CD4-positive, CD25-positive, alpha-beta regulatory T cell (primary cell): Measurements from ENCODE around the gene CAMTA2. TPM values are rescaled to one million over a fixed set of nuclear protein-coding genes. Genes with fewer than 3 reads are reported as not detected.
A peak's percentile ranks its signal among the peaks of the same experiment; 100 is the strongest.

ENCODE experiments used
- ATAC-seq, 2 donors: fragments of 150-1000 bp; cut with Tn5 transposase; one replicate each; pipeline ENCODE4 v1.10.0; 2021; ENCODE audit warnings: low read depth in 2 of 2, moderate number of reproducible peaks in 2 of 2, moderate library complexity in 1 of 2
- DNase-seq, 3 donors: peaks; one replicate each; pipeline versions ENCODE4 v3.0.0 to v3.0.0-alpha.2; 2012 to 2022; ENCODE audit warnings: mixed read lengths in 1 of 3
- H3K27ac ChIP-seq: one replicate; pipeline ENCODE4 v1.7.0; 2013; ENCODE audit warnings: mild to moderate bottlenecking, low read length; ENCODE audit not compliant: insufficient read depth, poor library complexity, severe bottlenecking
- H3K27me3 ChIP-seq: one replicate; pipeline ENCODE4 v1.7.0; 2013; ENCODE audit warnings: low read length; ENCODE audit not compliant: control insufficient read depth, insufficient read depth
- H3K36me3 ChIP-seq: one replicate; pipeline ENCODE4 v1.7.0; 2013; ENCODE audit warnings: mild to moderate bottlenecking, low read length, moderate library complexity; ENCODE audit not compliant: control insufficient read depth, insufficient read depth
- H3K4me1 ChIP-seq: 2 replicates; pipeline ENCODE4 v1.7.0; 2013; ENCODE audit warnings: mild to moderate bottlenecking, low read length; ENCODE audit not compliant: insufficient read depth, control insufficient read depth, poor library complexity, severe bottlenecking
- H3K4me3 ChIP-seq: one replicate; pipeline ENCODE4 v1.7.0; 2013; ENCODE audit warnings: low read depth, mild to moderate bottlenecking, low read length, moderate library complexity
- H3K9me3 ChIP-seq, 2 experiments: 1 replicate in 1 of 2; 2 replicates in 1 of 2; pipeline ENCODE4 v1.7.0; 2013; ENCODE audit warnings: low read length in 2 of 2, mild to moderate bottlenecking in 1 of 2, moderate library complexity in 1 of 2; ENCODE audit not compliant: control insufficient read depth in 2 of 2
- H3K27ac Mint-ChIP-seq, 3 donors: one replicate each; pipeline ENCODE4 v1.8.0; 2020 to 2022; ENCODE audit warnings: mild to moderate bottlenecking in 3 of 3, mixed read lengths in 3 of 3, moderate library complexity in 2 of 3
- H3K27me3 Mint-ChIP-seq: one replicate; pipeline ENCODE4 v1.8.0; 2022; ENCODE audit warnings: mild to moderate bottlenecking, mixed read lengths
- H3K36me3 Mint-ChIP-seq: one replicate; pipeline ENCODE4 v1.8.0; 2020; ENCODE audit warnings: mixed read lengths
- H3K4me1 Mint-ChIP-seq, 4 donors: one replicate each; pipeline ENCODE4 v1.8.0; 2020 to 2022; ENCODE audit warnings: mixed read lengths in 4 of 4, mild to moderate bottlenecking in 1 of 4
- H3K4me3 Mint-ChIP-seq, 4 donors: one replicate each; pipeline ENCODE4 v1.8.0; 2020 to 2022; ENCODE audit warnings: mild to moderate bottlenecking in 4 of 4, mixed read lengths in 4 of 4, moderate library complexity in 3 of 4
- H3K9me3 Mint-ChIP-seq, 7 donors: one replicate each; pipeline ENCODE4 v1.8.0; 2020 to 2022; ENCODE audit warnings: mixed read lengths in 7 of 7, mild to moderate bottlenecking in 3 of 7, moderate library complexity in 2 of 7
- polyA plus RNA-seq, 4 donors: library from polyadenylated mRNA; unstranded; fragments of 300-500 nt; fragmentation: Illumina TruSeq; gene quantifications; one replicate each; pipeline ENCODE4 v1.2.3, GENCODE V29; 2021
- total RNA-seq: library from RNA; stranded (reverse); gene quantifications from one replicate; pipeline ENCODE4 v1.2.3, GENCODE V29; 2022

The CAMTA2 gene
- total and polyA plus RNA-seq, 5 donors from 2014 or later = 4.7 to 69.8 (median 6.8) TPM

GRCh38 chr17:4966844-4967538 lies 20.5 kb downstream of the CAMTA2 start:
- peak overlapping the region; percentile 88 for H3K27ac ChIP-seq
- Mint-ChIP-seq H3K4me1 (peaks cover 6 to 27% (median 23%) of the 10 kb centered on the region in 4 donors), H3K4me3 (no peak overlapping the region), H3K9me3 (no peaks in the 10 kb centered on the region), H3K27me3 (no peaks in the 10 kb centered on the region), H3K27ac (peak overlapping the region in 1 of 3 donors; percentile 53), H3K36me3 (peaks cover 25% of the 10 kb centered on the region)
- H3K9me3 ChIP-seq = no peaks in the 10 kb centered on the region
- H3K4me3 ChIP-seq = peak overlapping the region; percentile 90
- peak; percentile 88 to 90 for ATAC-seq
- H3K36me3 ChIP-seq = peaks cover 7% of the 10 kb centered on the region
- peaks cover 31% of the 10 kb centered on the region for H3K4me1 ChIP-seq
- H3K27me3 ChIP-seq = no peaks in the 10 kb centered on the region
- peak; percentile 88 to 99 (median 95) for DNase-seq

- peaks cover 17% of the 10 kb centered on the region for H3K36me3 Mint-ChIP-seq
- Histone ChIP-seq H3K4me3 (no peak overlapping the region), H3K27ac (no peak overlapping the region), H3K4me1 (peaks cover 31% of the 10 kb centered on the region), H3K27me3 (no peaks in the 10 kb centered on the region), H3K36me3 (peaks cover 7% of the 10 kb centered on the region), H3K9me3 (no peaks in the 10 kb centered on the region)
- peaks cover 10 to 25% (median 19%) of the 10 kb centered on the region in 4 donors for H3K4me1 Mint-ChIP-seq
- ATAC-seq = no peak
- no peak for DNase-seq
- H3K4me3 Mint-ChIP-seq = peak overlapping the region; percentile 41 to 67 (median 66)
- no peaks in the 10 kb centered on the region for H3K9me3 Mint-ChIP-seq
- peak overlapping the region in 2 of 3 donors; percentile 7 to 26 for H3K27ac Mint-ChIP-seq
- no peaks in the 10 kb centered on the region for H3K27me3 Mint-ChIP-seq
Observed at GRCh38 chr17:4965311-4965986, 22.0 kb downstream of the CAMTA2 start.

GRCh38 chr17:4960279-4960922 lies 27.1 kb downstream of the CAMTA2 start:
- ATAC-seq (no peak), DNase-seq (no peak)
- Mint-ChIP-seq H3K9me3 (no peaks in the 10 kb centered on the region), H3K36me3 (peaks cover 16% of the 10 kb centered on the region), H3K27ac (peak overlapping the region in 1 of 3 donors; percentile 15), H3K4me3 (no peak overlapping the region), H3K27me3 (no peaks in the 10 kb centered on the region), H3K4me1 (peaks cover 3 to 18% (median 10%) of the 10 kb centered on the region in 4 donors)
- H3K4me1 ChIP-seq = no peaks in the 10 kb centered on the region
- no peaks in the 10 kb centered on the region for H3K27me3 ChIP-seq
- H3K9me3 ChIP-seq = no peaks in the 10 kb centered on the region
- H3K36me3 ChIP-seq = peaks cover 19% of the 10 kb centered on the region
- H3K4me3 ChIP-seq = no peak overlapping the region
- H3K27ac ChIP-seq = no peak overlapping the region

GRCh38 chr17:4959261-4959965 lies 28.1 kb downstream of the CAMTA2 start:
- ATAC-seq (no peak), DNase-seq (no peak)
- Mint-ChIP-seq H3K4me1 (peaks cover 0 to 14% (median 8%) of the 10 kb centered on the region in 4 donors), H3K9me3 (no peaks in the 10 kb centered on the region), H3K4me3 (no peak overlapping the region), H3K36me3 (peaks cover 12% of the 10 kb centered on the region), H3K27ac (no peak overlapping the region), H3K27me3 (no peaks in the 10 kb centered on the region)
- Histone ChIP-seq H3K4me3 (no peak overlapping the region), H3K27ac (no peak overlapping the region), H3K9me3 (no peaks in the 10 kb centered on the region), H3K36me3 (peaks cover 19% of the 10 kb centered on the region), H3K4me1 (no peaks in the 10 kb centered on the region), H3K27me3 (no peaks in the 10 kb centered on the region)

- no peak overlapping the region for H3K27ac ChIP-seq
- H3K27me3 ChIP-seq = no peaks in the 10 kb centered on the region
- no peak overlapping the region for H3K27ac Mint-ChIP-seq
- H3K4me3 Mint-ChIP-seq = no peak overlapping the region
- no peaks in the 10 kb centered on the region for H3K27me3 Mint-ChIP-seq
- peaks cover 0 to 14% (median 8%) of the 10 kb centered on the region in 4 donors for H3K4me1 Mint-ChIP-seq
- H3K4me3 ChIP-seq = no peak overlapping the region
- H3K36me3 ChIP-seq = peaks cover 19% of the 10 kb centered on the region
- no peaks in the 10 kb centered on the region for H3K9me3 ChIP-seq
- peaks cover 12% of the 10 kb centered on the region for H3K36me3 Mint-ChIP-seq
- ATAC-seq (no peak), DNase-seq (no peak)
- H3K9me3 Mint-ChIP-seq = no peaks in the 10 kb centered on the region
- no peaks in the 10 kb centered on the region for H3K4me1 ChIP-seq
Observed at GRCh38 chr17:4958102-4958501, 29.4 kb downstream of the CAMTA2 start.

GRCh38 chr17:4956493-4957061 lies 30.9 kb downstream of the CAMTA2 start:
- Mint-ChIP-seq H3K4me1 (peaks cover 0 to 17% (median 7%) of the 10 kb centered on the region in 4 donors), H3K27ac (peak overlapping the region in 1 of 3 donors; percentile 91), H3K27me3 (no peaks in the 10 kb centered on the region), H3K9me3 (no peaks in the 10 kb centered on the region), H3K36me3 (peaks cover 12% of the 10 kb centered on the region), H3K4me3 (peak overlapping the region in 1 of 4 donors; percentile 51)
- DNase-seq (peak in 2 of 3 donors; percentile 30 to 58), ATAC-seq (no peak)
- Histone ChIP-seq H3K36me3 (peaks cover 19% of the 10 kb centered on the region), H3K4me3 (no peak overlapping the region), H3K9me3 (no peaks in the 10 kb centered on the region), H3K27me3 (no peaks in the 10 kb centered on the region), H3K27ac (no peak overlapping the region), H3K4me1 (no peaks in the 10 kb centered on the region)

GRCh38 chr17:4955091-4955490 lies 32.4 kb downstream of the CAMTA2 start:
- H3K4me3 Mint-ChIP-seq = no peak overlapping the region
- no peaks in the 10 kb centered on the region for H3K9me3 Mint-ChIP-seq
- H3K27me3 Mint-ChIP-seq = no peaks in the 10 kb centered on the region
- no peak overlapping the region for H3K27ac Mint-ChIP-seq
- ATAC-seq = no peak
- DNase-seq = no peak
- Histone ChIP-seq H3K9me3 (no peaks in the 10 kb centered on the region), H3K36me3 (peaks cover 13% of the 10 kb centered on the region), H3K27ac (no peak overlapping the region), H3K4me1 (peaks cover 7% of the 10 kb centered on the region), H3K4me3 (no peak overlapping the region), H3K27me3 (no peaks in the 10 kb centered on the region)
- H3K4me1 Mint-ChIP-seq = peaks cover 0 to 26% (median 10%) of the 10 kb centered on the region in 4 donors
- peaks cover 12% of the 10 kb centered on the region for H3K36me3 Mint-ChIP-seq
